Aorta (tissue), 5 donors: ENCODE measurements around the gene RRAD. TPM values are rescaled to one million over a fixed set of nuclear protein-coding genes. Genes with fewer than 3 reads are reported as not detected.

ENCODE experiments used
- ATAC-seq: fragments of 200-7000 bp; cut with Tn5 transposase; one replicate; pipeline ENCODE4 v1.9.1; 2022; ENCODE audit warnings: moderate library complexity; ENCODE audit not compliant: low FRiP score
- DNase-seq, 2 donors: peaks; one replicate each; pipeline ENCODE4 v3.0.0-alpha.2; 2020
- H3K27ac ChIP-seq, 2 donors: one replicate each; pipeline ENCODE4 v1.5.1; 2013; ENCODE audit warnings: low read length in 2 of 2, mild to moderate bottlenecking in 2 of 2, moderate library complexity in 2 of 2, control low read depth in 1 of 2, inconsistent platforms in 1 of 2, low read depth in 1 of 2
- H3K27me3 ChIP-seq, 2 donors: one replicate each; pipeline ENCODE4 v1.6.1; 2013; ENCODE audit warnings: control low read depth in 1 of 2, low read length in 1 of 2, mild to moderate bottlenecking in 1 of 2, moderate library complexity in 1 of 2; ENCODE audit not compliant: insufficient read depth in 2 of 2, control insufficient read depth in 1 of 2
- H3K36me3 ChIP-seq, 2 donors: one replicate each; pipeline ENCODE4 v1.6.1; 2013; ENCODE audit warnings: control low read depth in 1 of 2, low read length in 1 of 2, mild to moderate bottlenecking in 1 of 2; ENCODE audit not compliant: insufficient read depth in 2 of 2, control insufficient read depth in 1 of 2
- H3K4me1 ChIP-seq, 2 donors: one replicate each; pipeline ENCODE4 v1.6.1; 2013; ENCODE audit warnings: low read length in 2 of 2, control low read depth in 1 of 2, mild to moderate bottlenecking in 1 of 2, moderate library complexity in 1 of 2; ENCODE audit not compliant: insufficient read depth in 2 of 2, control insufficient read depth in 1 of 2
- H3K4me3 ChIP-seq, 2 donors: one replicate each; pipeline ENCODE4 v1.5.1; 2013; ENCODE audit warnings: low read length in 2 of 2, control low read depth in 1 of 2, mild to moderate bottlenecking in 1 of 2
- H3K9me3 ChIP-seq: one replicate; pipeline ENCODE4 v1.6.1; 2013; ENCODE audit warnings: mild to moderate bottlenecking, low read length; ENCODE audit not compliant: control insufficient read depth
- WGBS, 2 donors: extraction: QIAGEN DNeasy Blood & Tissue Kit; methylation state at CpG; one replicate each; pipeline ENCODE4 v1.1.7; 2013; 5-methylcytosine and 5-hydroxymethylcytosine counted together
- intact Hi-C, 2 donors: fragments of 100-400 bp; cut with DNase I; formaldehyde crosslinking; loops; one replicate each; pipeline versions ENCODE4 v1.14.2 to v1.15.0; 2022
- polyA plus RNA-seq, 2 donors: library from polyadenylated mRNA; stranded (reverse); fragments of 200-250 nt; gene quantifications; one replicate each; pipeline ENCODE4 v1.2.3, GENCODE V29; 2013
- total RNA-seq, 2 donors: library from RNA; stranded (reverse); fragmentation: NEBNext Ultra II Directional; extraction: Animal tissue kit (Norgen Biotek cat#: 25700); gene quantifications; one replicate each; pipeline ENCODE4 v1.2.1, GENCODE V29; 2021
- donor health status: healthy with polysubstance abuse.
- donor health status: Bipolar disorder and iron deficiency.
- donor health status: DM: no; HTN: no; CAD: no.
- donor health status: DM: no; HTN: no; CAD: no.
- donor health status: DM: yes; HTN: yes; CAD: no.

The RRAD gene
- total and polyA plus RNA-seq, 4 donors = 16.2 to 35.2 (median 26.8) TPM

DNA sequence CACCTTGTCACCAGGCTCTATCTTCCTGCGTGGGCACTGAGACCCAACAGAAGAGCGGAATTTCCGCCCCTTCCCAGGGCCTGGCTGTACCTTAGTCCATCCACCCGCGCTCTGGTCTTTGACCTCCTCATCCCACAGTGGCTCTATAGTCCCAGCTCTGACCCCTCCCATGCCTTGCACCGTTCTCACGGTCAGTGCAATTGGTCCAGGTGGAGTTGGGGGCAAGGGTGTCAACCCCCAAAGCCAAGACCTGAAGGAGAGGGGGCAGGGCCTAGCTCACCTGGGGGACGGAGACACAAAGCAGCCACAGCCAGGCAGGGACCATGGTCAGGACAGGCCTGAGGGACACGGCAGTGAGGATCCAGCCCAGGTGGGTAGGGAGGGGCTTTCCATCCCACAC, 7.6 kb downstream of the RRAD start:
- no peak for DNase-seq
- Histone ChIP-seq H3K36me3 (no peaks in the 10 kb centered on the region), H3K27ac (no peak overlapping the region), H3K27me3 (no peaks in the 10 kb centered on the region), H3K4me1 (no peaks in the 10 kb centered on the region), H3K9me3 (no peaks in the 10 kb centered on the region), H3K4me3 (no peak overlapping the region)
- ATAC-seq = no peak
- WGBS, 2 donors = 95% methylated on average over 9 of the region's 9 CpGs
- intact Hi-C loops = no loop called here

DNA sequence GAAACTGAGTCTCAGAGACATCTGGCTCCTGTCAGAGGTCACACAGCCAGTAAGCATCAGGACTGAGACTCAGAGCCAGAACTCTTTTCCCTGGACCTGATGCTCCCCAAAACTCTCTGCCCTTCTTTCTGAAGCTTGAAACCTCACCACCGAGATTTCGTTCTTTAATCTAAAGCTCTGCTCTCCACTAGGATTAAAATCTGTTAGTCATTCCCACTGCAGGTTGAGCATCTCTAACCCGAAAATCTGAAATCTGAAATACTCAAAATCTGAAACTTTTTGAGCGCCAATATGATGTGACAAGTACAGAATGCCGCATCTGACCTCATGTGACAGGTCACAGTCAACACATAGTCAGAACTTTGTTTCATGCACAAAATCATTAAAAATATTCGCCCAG, 8.8 kb downstream of the RRAD start:
- ATAC-seq = no peak
- H3K9me3 ChIP-seq = no peaks in the 10 kb centered on the region
- intact Hi-C loops = no loop called here
- H3K27ac ChIP-seq = no peak overlapping the region
- H3K36me3 ChIP-seq = no peaks in the 10 kb centered on the region
- no peaks in the 10 kb centered on the region for H3K4me1 ChIP-seq
- no peak overlapping the region for H3K4me3 ChIP-seq
- H3K27me3 ChIP-seq = no peaks in the 10 kb centered on the region
- DNase-seq = no peak
- 90 to 95% methylated on average over 6 of the region's 6 CpGs for WGBS, 2 donors

DNA sequence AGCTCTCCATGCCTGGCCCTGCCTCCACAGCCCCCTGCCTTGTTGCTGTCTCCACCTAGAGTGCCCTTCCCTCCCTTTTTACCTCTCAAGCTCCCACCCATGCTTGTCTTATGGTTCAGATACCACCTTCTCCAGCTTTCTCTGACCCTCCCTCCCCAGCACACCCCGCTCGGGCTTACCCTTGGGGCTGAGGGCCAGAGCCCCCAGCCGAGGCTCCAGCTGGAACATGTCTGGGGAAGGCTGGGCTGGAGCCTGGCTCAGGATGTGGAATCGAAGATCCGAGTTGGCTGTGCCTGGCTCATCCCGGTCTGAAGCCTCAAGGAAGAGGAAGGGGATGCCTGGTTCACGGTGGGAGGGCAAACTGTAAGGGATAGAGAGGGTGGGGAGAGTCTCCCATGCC, 10.3 kb downstream of the RRAD start:
- WGBS, 2 donors = 92% methylated on average over 7 of the region's 7 CpGs
- ATAC-seq (no peak), DNase-seq (no peak)
- Histone ChIP-seq H3K4me3 (no peak overlapping the region), H3K9me3 (no peaks in the 10 kb centered on the region), H3K4me1 (no peaks in the 10 kb centered on the region), H3K36me3 (no peaks in the 10 kb centered on the region), H3K27ac (no peak overlapping the region), H3K27me3 (no peaks in the 10 kb centered on the region)
- intact Hi-C loops = no loop called here

DNA sequence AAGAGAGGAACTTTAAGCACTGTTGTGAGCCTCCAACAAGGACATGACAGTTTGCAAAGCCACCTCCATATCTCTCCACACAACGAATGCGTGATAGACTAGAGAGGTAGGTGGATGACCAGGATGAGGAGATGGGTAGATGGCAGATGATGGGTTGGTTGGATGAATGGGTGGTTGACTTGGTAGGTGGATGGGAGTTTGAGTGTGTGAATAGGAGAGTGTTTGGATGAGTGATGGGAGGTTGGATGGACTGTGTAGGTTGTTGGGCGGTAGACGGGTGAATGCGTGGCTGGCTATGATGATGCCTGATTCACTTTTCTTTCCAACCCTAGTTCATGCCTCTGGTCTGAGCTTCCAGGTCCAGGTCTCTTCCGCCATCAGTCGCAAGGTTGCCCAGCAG, 10.8 kb downstream of the RRAD start:
- ATAC-seq (no peak), DNase-seq (no peak)
- WGBS, 2 donors = 96 to 99% methylated on average over 7 of the region's 7 CpGs
- H3K36me3 ChIP-seq = no peaks in the 10 kb centered on the region
- H3K4me1 ChIP-seq = no peaks in the 10 kb centered on the region
- H3K27me3 ChIP-seq = no peaks in the 10 kb centered on the region
- H3K27ac ChIP-seq = no peak overlapping the region
- no peaks in the 10 kb centered on the region for H3K9me3 ChIP-seq
- H3K4me3 ChIP-seq = no peak overlapping the region
- intact Hi-C loops = no loop called here

DNA sequence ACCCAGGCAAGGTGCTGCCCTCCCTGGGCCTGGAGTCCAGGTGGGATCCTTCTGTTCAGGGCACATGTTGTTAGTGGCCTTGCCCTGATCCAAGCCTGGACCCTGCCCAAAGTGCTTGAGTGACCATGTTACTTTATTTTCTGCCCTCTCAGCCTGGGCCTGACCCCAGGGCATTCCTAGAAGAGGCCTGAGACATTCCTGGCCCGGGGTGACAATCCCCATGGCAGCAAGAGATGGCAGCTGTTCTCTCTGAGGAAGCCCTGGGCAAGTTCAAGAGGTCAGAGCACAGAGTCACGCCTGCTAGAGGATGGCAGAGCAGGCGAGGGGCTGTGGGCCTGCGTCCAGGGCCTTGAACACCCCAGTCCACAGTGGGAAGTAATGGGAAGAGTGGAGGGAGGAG, 11.6 kb downstream of the RRAD start:
- Histone ChIP-seq H3K4me3 (no peak overlapping the region), H3K27me3 (no peaks in the 10 kb centered on the region), H3K9me3 (no peaks in the 10 kb centered on the region), H3K27ac (no peak overlapping the region), H3K36me3 (no peaks in the 10 kb centered on the region), H3K4me1 (no peaks in the 10 kb centered on the region)
- DNase-seq (no peak), ATAC-seq (no peak)
- WGBS, 2 donors = 78 to 89% methylated on average over 4 of the region's 4 CpGs
- intact Hi-C loops = no loop called here

DNA sequence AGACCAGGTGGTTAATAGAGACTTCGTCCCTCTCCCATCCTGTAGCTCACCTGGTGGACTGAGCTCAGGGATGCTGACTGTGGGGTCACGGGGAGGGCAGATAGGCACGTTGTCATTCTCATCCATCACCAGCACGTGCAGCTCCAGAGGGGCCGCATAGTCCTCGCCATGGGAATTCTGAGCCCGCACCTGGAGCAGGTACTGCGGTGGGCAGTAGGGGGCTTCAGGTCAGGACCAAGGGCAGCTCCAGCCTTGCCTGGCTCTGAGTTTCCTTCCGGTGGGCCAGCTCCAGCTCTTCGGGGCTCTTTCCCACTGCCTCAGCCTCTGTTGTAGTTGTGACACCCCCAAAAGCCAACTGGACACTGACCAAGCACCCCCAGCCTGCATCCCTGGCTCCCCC, 12.3 kb downstream of the RRAD start:
- H3K4me3 ChIP-seq = no peak overlapping the region
- ATAC-seq (no peak), DNase-seq (no peak)
- H3K9me3 ChIP-seq = no peaks in the 10 kb centered on the region
- no peaks in the 10 kb centered on the region for H3K27me3 ChIP-seq
- no peaks in the 10 kb centered on the region for H3K4me1 ChIP-seq
- H3K36me3 ChIP-seq = no peaks in the 10 kb centered on the region
- 75% methylated on average over 10 of the region's 10 CpGs for WGBS, 2 donors
- no peak overlapping the region for H3K27ac ChIP-seq
- intact Hi-C loops = no loop called here

DNA sequence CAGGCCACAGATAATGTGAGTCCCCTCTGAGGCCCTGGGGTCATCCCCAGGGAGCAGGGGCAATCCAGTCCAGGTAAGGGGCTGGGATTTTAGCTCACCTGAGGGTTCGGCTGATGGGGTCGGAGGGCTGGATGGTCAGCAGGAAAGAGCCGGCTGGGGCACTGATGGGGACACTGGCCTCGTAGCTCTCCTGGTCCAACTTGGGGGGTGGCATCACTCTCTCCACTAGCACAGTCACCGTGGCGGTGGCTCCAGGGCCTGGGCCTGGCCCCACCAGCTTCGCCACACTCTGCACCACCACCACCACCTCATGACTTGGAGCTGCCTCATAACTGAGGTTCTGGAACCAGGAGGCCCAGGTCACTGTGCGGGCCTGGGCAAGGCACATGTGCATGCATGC, 13.5 kb downstream of the RRAD start:
- no peaks in the 10 kb centered on the region for H3K27me3 ChIP-seq
- intact Hi-C loops = no loop called here
- H3K4me1 ChIP-seq = no peaks in the 10 kb centered on the region
- H3K4me3 ChIP-seq = no peak overlapping the region
- no peaks in the 10 kb centered on the region for H3K36me3 ChIP-seq
- no peak overlapping the region for H3K27ac ChIP-seq
- no peaks in the 10 kb centered on the region for H3K9me3 ChIP-seq
- 95 to 97% methylated on average over 8 of the region's 8 CpGs for WGBS, 2 donors
- ATAC-seq (no peak), DNase-seq (no peak)

DNA sequence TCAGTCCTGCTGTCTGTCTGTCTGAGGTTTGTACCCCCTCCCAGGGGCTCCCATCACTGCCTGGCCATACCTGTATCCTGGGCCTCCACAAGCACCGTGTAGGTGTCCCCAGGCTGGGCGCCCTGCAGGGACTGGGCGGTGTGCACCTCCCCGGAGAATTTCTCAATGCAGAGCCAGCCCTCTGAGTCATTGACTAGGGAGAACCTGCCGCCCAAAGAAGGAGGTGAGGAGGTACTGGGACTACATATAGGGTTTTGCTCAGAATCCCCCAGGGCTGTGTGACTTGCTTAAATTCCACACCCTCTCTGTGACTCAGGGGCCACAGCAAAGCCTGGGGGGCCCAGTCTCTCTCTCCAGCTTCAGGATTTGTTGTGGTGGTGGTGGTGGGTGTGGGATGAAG, 14.2 kb downstream of the RRAD start:
- Histone ChIP-seq H3K36me3 (no peaks in the 10 kb centered on the region), H3K27ac (no peak overlapping the region), H3K4me1 (no peaks in the 10 kb centered on the region), H3K4me3 (no peak overlapping the region), H3K9me3 (no peaks in the 10 kb centered on the region), H3K27me3 (no peaks in the 10 kb centered on the region)
- no peak for ATAC-seq
- 31 to 45% methylated on average over 5 of the region's 5 CpGs for WGBS, 2 donors
- DNase-seq = peak in 1 of 2 donors; percentile 52
- intact Hi-C loops = no loop called here

DNA sequence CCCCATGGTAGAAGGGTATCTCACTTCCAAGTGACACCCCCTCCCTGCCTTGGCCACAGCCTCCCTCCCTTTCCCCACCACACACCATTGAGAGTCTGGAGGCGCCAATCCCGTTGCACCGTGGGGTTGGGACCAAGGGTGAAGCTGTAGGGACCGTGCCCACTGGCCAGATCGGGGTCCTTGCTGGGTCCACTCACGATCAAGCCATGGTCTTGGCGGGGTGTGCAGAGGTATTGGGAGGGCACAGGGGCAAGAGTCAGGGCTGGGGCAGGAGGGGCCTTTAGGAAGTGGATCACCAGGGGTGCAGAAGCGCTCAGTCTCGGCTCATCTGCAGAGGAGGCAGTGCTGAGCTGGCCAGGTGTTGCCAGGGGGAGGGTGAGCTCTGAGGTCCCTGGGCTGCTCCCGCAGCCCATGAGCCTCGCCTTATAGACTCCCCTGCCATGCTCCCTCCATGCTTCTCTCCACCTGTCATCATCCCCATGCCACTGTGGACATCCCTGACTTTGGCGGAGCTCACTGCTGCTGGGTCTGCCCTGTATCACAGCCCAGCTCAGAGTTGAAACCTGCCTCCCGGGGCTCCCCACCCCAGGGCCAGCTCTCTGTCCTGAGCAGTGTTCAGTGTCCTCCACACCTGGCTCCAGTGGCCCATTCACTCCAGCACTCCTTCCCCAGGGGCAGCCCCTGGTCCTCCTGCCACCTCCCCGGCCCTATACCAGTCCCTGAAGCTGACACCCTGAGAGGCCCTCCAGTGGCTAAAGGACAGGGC, 15.0 kb downstream of the RRAD start:
- intact Hi-C loops = no loop called here
- no peaks in the 10 kb centered on the region for H3K4me1 ChIP-seq
- WGBS, 2 donors = 90 to 91% methylated on average over 13 to 14 of the region's 14 CpGs

More for the DNA sequence above, 15.0 kb downstream of the RRAD start:
- ATAC-seq = no peak
- peak; percentile 36 to 55 for DNase-seq
- Histone ChIP-seq H3K36me3 (no peaks in the 10 kb centered on the region), H3K27ac (no peak overlapping the region), H3K4me3 (no peak overlapping the region), H3K27me3 (no peaks in the 10 kb centered on the region), H3K9me3 (no peaks in the 10 kb centered on the region)
